OCI-LY3 (cell line): ENCODE data around the gene DERL2.

Experiments used
- EZH2phosphoT487 ChIP-seq: fragments of 200-600 bp; shearing (Covaris generic); IDR thresholded peaks from 2 replicates; pipeline ENCODE4 v1.6.1; 2018; ENCODE audit warnings: antibody characterized with exemption, mixed run types, low read depth
- TF ChIP-seq, protein P1 (sequence below): fragments of 200-600, 300-600 bp; sonication (generic); IDR thresholded peaks from 2 replicates; pipeline ENCODE4 v1.5.1; 2014; ENCODE audit warnings: antibody characterized with exemption, low read length, low read depth

GRCh38 chr17:5437721-5438317 is 48.2 kb downstream of the DERL2 start:
- TF ChIP-seq, protein P1, sequence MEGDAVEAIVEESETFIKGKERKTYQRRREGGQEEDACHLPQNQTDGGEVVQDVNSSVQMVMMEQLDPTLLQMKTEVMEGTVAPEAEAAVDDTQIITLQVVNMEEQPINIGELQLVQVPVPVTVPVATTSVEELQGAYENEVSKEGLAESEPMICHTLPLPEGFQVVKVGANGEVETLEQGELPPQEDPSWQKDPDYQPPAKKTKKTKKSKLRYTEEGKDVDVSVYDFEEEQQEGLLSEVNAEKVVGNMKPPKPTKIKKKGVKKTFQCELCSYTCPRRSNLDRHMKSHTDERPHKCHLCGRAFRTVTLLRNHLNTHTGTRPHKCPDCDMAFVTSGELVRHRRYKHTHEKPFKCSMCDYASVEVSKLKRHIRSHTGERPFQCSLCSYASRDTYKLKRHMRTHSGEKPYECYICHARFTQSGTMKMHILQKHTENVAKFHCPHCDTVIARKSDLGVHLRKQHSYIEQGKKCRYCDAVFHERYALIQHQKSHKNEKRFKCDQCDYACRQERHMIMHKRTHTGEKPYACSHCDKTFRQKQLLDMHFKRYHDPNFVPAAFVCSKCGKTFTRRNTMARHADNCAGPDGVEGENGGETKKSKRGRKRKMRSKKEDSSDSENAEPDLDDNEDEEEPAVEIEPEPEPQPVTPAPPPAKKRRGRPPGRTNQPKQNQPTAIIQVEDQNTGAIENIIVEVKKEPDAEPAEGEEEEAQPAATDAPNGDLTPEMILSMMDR = no peak
- TF ChIP-seq EZH2phosphoT487 = no peak
